Stimulated activated CD4-positive, alpha-beta T cell treated with anti-CD3 and anti-CD28 coated beads, Interleukin-4, amount 100 ng/mL, for 1 hour (primary cell): ENCODE data around the gene F11R.
A peak's percentile ranks its signal among the peaks of the same experiment; 100 is the strongest.
"Not testable (repeated sequence)": the region's sequence is repeated elsewhere in the genome, so short reads cannot be mapped to it uniquely, and the experiment has no call there.

Experiments
- DNase-seq: peaks from one replicate; pipeline ENCODE4 v3.0.0-alpha.2; 2020

The F11R gene

GRCh38 chr1:161020509-161021164 is at the start of gene F11R:
F11R (minus strand) TSS chr1:161021152; CDS start chr1:161021073, 79 bp downstream.
- peak; percentile 18 for DNase-seq

- DNase-seq = peak; percentile 65
Measured at GRCh38 chr1:161069731-161070270, 48.8 kb upstream of the F11R start, which contains the start of gene ARHGAP30. ARHGAP30 (minus strand) TSS chr1:161069891; CDS start chr1:161069624, 267 bp downstream.

DNA sequence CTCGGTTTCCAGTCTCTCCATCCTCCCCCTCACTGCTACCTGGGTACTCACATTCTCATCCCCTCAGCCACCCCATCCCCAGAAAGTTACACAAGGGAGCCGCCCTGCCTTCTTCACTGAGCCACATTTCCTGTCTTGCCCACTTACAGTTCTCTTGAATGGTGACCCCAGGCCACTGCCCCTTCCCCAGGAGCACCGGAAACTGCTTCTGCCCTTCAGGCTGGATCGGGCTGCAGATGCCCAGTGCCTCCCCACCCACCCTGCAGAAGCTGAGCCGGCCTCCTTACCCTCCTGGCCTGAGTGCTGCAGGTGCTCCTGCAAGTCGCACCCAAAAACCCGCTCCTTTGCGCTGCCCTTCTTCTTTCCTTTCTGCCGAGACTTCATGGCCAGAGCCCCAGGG is 48.3 kb upstream of the F11R start:
- DNase-seq = no peak

GRCh38 chr1:161068306-161069234 is 47.6 kb upstream of the F11R start:
- DNase-seq = peak; percentile 69

DNA sequence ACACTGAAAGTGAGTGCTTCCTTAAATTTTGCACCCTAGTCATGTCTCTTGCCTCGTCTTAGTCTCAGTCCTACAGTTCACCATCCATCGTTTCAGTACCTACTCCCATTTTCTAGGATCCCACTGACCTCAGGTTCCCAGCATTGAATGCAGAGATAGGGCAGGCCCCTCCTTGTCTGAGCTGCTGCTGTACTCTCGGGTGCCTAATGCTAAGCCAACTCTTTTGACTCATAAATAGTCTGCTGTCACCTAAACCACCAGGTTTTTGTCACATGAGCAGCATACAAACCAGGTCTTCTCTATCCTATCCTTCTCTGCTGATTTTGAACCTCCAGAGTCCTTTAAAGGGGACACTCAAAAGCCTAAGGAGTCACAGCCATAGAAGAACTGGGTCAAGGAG is 45.7 kb upstream of the F11R start:
- no peak for DNase-seq

- DNase-seq = not testable (repeated sequence)
Measured at GRCh38 chr1:161065681-161066080, 44.7 kb upstream of the F11R start.

- DNase-seq = not testable (repeated sequence)
Measured at GRCh38 chr1:161063936-161064335, 43.0 kb upstream of the F11R start.

DNA sequence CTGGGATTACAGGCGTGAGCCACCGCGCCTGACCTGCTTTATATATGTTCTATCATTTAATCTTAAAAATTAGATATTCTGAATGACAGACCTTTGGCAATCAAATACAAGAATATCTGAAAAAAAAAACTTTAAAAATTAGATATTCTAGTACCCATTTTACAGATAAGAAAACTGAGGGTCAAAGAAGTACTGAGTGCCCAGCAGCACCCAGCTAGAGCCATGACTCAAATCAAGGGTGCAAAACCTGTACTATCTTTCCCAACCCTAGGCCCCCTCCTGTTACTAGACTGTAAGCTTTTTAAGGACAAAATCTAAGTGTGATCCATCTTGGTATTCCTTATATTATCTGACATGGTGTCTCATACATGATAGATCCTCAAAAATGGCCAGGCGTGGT is 40.5 kb upstream of the F11R start:
- DNase-seq = no peak

GRCh38 chr1:161059293-161059692 is 38.3 kb upstream of the F11R start:
- no peak for DNase-seq

GRCh38 chr1:161054805-161055204 is 33.9 kb upstream of the F11R start:
- no peak for DNase-seq

DNA sequence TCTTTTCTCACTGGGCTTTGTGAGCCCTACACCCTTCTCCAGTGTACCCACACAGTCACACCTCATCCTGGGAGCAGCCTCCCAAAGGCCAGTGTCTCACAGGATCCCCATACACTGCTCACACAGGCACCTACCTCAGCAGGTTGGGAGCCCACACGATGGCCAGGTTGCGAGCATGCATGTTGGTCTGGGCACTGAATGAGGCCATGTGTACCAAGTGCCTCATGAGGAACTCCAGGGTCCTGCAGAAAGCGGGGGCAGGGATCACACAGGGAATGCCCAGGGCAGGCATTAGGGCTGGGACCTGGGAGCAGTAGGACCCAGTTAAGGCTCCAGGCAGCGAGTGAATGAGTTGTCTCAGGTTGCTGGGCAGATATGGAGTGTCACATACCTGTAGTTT is 33.3 kb upstream of the F11R start:
- DNase-seq = no peak

DNA sequence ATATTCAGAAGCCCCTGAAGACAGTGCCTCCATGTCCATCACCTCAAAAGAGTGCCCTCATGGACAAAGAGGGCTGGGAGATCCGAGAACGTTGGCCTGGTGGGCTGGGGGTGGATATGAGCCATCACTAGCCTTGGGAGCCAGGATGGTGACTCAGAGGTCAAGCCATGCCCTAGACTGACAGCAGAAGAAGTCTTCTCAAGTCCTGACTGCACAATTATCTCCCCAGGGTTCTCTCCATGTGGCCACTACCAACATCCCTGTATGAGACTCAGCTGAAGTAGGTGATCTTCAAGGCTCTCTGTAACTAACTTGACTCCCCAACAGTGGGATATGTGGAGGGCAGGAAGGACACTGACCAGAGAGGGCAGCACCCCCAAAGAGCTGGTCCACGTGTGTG is 31.9 kb upstream of the F11R start:
- DNase-seq = no peak

- DNase-seq = no peak
Measured at GRCh38 chr1:161051219-161051618, 30.3 kb upstream of the F11R start.

GRCh38 chr1:161048949-161049722 is 28.2 kb upstream of the F11R start:
- DNase-seq = no peak

DNA sequence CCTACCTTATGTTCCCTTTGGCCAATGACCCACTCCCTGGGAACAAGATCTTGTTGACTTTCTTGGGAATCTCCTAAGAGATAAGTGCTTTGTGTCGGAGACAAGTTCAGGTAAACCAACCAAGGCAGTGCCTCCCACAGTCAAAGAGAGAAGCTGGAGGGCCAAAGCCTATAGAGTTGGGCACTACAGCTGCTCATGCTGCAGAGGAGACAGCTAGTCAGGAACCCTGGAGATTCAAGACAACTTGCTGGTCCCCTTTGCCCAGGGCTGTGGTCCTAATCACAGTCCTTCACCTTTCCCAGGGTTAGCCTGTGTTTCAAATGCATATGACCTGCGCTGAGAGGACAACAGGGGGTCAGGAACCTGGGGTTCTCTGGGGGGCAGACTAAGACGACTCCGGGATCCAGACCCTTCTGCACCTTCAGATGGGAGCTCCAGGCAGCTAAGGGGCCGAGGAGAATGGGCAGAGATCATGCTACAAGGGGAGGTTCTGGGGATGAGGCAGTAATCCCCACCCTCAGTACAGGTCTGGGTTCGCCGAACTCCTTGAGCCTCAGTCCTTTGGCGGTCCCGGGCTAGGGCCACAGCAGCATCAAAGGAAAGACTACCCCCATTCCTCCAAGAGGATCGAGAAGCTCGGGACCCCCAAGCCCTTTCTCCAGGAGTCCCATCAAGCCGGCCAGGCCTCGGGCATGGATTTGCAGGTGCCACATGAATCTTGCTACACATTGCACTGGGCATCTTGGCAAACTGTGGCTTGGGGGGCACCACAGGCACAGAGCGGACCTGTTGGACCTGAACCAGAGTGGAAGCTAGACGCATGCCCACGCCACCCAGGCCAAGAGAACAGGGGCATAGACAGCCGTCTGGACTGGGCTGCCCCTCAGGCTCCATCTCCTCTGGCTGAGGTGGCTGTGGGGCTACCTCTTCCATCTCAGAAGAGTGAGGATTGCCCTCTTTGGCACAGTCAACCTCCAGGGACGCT is 26.8 kb upstream of the F11R start:
- no peak for DNase-seq

GRCh38 chr1:161046605-161047228 is 25.8 kb upstream of the F11R start:
- no peak for DNase-seq

DNA sequence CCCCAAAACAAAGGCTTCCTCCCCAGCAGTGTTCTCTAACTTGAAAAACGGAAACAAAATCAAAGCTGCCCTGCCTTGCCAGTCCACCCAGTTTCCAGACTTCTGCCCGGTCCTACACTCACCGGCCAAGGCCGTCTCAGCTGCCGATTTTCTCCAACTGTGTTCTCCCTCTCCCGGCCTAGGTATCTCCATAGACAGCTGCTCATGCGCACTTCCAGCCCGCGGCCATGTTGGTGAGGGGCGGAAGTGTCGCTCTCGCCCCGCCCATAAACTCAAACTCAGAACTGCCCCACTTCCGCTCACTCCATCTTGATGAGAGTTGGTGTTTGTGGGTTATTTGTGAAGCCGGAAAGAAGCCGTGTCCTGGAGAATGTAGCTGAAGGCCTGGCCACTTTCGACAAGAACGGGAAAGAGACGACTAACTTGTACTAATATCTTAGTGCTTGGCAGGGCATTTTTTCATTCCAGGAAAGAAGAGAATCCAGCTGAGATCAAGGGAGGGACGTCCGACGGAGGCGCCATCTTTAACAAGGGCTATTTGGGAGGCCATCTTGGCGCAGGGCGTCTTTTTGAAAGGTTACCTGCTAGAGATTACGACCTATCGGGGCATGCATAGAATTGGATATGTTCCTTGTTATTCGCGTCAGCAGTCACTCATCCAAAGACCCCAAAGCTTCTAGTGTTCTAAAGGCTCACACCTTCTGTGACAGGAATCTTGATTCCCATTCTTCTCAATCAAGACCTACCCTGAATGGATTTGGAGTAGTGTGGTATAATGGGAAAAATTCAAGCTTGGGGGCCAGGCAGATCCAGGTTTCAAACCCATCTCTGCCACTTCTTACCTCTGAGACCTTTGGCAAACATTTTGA is 25.0 kb upstream of the F11R start, which contains the start of gene USF1:
Gene USF1, minus strand, starts transcription at position 242 of the 869 bp plus-strand sequence. CDS start 2,702 bp downstream, outside the sequence.
- DNase-seq = peak; percentile 88

DNA sequence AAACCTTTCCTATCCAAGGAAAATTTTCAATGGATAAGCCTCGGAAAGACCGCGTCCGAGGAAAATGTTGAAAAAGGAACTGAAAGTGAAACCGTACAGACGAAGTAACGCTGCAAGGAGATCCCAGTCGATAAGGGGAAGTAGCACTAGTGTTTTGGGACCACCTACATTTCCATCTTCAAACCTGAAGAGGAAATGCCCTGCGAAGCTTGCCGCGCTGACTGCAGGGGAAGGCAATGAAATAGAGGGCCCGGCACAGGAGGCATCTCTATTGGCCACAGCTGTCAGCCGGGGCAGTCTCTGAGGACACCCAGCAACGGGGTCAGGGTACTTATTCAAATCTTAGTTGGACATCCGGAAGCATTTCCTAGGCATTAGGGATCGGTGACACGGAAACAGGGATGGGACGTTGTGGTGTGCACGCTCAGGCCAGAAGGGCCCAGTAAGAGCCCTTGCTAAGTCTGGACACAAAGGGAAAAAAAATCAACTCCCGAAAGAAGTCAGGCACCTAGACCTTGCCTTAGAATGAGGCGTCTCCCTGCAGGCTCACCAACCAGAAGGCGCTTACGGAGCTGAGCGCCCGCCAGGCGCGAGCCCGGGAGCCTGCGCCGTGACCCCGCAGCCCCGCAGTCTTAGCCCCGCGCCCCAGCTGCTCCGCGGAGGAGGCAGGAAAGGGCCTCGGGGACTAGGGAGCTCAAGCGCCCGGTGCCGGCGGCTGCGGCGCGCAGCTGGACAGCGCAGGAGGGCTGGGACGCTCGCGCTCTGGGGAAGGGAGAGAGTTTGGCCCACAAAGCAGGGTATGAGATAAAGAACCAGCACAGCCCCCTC is 24.2 kb upstream of the F11R start:
- peak; percentile 43 for DNase-seq

DNA sequence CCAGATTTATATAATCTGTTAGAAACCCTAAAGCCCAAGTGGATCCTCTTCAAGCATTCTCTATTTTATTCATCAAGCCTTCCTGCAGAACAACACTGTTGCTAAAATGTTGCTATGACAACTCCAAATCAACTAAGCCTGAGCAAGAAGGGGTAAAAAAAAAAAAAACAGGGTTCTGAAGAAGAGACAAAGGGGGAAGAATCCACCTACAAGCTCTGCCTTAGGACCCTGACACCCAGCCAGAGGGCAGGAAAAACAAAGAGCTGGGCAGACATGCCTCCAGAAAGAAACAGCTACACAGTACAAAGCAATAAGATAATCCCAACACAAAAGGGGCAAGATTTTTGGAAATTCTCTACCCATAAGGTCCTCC is 23.6 kb upstream of the F11R start:
- DNase-seq = no peak
